HG03066 (cell line): ENCODE results near the gene NCBP2.

Experiments used
- ATAC-seq: cut with Tn5 transposase; IDR thresholded peaks from one replicate; pipeline ENCODE4 v1.9.1; 2021; ENCODE audit warnings: low read depth; ENCODE audit not compliant: unreplicated experiment

Gene NCBP2

DNA sequence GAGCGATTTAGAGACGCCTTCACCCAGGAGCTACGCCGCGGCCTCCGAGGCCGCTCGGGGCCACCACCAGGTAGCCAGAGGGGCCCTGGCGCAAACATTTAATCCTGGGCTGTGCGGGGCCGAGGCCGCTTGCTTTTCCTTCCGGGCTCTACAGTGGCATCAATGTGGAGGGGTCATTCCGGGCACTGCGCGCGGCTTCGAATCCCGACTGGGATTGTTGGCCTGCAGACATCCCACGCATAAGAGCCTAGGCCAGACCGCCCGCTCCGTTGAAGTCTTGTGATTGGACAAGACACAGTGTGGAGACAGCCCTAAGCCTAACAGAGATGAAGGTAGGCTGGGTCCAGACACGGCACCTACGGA, 568 bp upstream of the NCBP2 start:
- ATAC-seq = peak; percentile 8

DNA sequence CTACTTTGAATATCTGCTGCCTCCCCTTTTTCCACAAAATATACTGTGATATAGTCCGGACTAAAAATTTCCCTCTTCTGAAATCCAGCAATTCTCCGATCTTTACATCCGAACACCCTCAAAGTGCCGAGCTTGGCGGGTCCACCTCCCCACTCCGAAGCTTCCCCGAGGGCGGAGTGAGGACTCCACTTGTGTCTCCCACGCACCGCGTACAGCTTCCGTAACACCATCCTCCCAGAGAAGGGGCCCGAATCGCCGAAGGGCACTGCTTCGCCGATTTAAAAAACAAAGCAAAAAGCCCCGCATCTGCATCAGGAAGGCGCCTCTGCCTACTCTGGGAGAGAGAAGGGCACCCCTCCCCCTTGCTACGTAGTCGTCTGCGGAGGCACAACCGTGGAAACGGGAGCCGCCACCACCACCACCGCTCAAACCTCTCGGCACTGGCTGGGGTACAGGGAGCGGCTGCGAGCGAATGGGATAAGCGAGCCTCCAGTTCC, 551 bp downstream of the NCBP2 start:
- ATAC-seq = peak; percentile 31

DNA sequence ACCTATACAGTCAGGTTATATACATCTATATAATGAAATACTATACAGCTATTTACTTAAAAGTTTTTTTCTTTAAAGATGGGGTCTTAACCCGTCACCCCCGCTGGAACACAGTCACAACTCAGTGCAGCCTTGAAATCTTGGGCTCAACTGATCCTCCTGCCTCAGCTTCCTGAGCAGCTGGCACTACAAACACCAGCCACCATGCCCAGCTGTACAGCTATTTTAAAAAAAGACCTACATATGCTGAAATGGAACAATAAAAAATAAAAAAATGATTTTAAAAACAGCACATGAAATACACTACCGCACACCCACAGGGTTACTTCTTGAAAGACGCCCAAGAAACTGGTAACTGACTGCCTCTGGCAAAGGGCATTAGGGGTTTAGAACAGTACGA, 3.8 kb downstream of the NCBP2 start:
- ATAC-seq = no peak

DNA sequence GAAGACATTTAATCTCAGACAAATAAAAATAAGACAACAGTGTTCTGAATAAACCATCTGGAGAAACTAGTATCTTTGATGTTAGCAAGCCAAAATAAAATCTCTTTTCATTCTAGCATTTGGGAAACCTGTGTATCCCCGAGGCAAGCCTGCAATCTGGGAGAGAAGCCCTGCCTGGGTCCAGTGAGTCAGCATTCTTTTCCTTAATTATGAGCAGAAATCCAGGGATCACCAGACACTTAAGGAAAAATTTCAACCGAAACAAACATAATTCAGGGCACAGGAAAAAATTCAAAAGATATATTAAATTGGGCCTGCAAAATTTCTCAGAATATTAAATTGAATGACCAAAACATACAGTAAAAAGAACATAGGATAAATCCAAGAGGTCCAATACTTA, 4.2 kb downstream of the NCBP2 start:
- no peak for ATAC-seq

DNA sequence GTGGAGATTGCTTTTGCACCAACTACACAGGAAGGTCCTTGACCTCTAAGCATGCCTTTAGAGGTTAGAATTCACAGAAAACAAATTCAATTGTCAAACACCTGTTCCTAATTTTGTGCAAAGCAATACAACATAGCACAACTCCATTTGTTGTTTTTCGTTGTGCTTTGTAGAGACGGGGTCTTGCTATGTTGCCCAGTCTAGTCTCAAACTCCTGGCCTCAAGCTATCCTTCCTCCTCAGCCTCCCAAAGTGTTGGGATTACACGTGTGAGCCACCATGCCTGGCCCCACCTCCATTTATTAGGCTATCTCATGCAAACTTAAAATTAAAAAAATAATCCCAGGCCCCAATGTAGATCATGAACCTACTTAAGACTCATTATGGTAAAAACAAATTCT, 6.0 kb downstream of the NCBP2 start:
- no peak for ATAC-seq

DNA sequence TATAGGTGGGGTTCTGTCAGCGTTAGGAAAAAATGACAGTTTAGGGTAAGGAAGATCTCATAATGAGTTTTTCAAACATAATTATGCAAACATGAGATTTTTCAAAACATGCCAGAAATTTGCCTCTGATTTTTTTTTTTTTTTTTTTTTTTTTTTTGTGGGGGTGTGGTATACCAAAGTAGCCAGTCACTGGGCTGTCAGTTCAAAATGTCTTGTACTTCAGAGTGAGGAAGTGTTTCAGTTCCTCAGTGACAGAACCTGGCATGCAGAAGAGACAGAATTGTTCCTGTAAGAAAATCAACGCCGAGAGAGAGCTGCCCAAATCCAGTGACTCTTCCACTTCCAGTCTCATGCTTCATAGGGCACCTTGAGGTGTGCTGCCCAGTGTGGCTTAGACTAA, 9.7 kb downstream of the NCBP2 start:
- no peak for ATAC-seq

DNA sequence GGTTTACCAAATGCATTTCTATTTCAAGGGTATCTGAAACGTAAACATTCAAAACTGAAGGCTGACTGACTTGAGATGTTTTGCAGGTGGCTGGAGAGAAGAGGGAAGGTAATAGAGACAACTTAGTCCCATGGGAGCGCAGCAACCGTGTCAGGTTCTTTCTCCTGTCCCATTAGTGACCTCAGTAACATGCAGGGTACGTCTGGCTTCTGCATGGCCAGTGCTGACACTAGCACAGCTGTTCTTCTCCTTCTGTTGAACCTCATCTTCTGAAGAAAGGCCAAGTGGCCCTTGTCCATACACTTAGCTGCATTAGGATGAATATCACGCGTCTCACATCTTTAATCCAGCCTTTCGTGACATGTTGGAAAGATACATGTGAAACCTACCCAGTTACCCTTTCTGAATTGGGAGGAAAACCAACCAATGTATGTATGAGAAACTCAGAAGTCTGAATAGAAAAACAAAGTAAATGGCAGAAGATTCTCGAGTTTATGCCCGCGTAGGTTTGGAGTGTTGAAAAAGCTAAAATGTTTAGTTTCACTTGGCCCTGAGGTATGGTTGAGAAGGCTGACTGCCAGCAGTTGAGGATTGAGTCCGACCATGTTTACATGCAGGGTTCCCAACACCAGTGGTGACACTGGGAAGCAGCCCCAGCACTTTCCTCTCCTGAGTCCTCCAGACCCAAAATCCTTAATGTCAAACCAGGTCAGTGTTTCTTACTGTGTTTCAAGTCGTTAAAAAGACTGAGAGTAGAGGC, 10.3 kb downstream of the NCBP2 start:
- ATAC-seq = no peak

DNA sequence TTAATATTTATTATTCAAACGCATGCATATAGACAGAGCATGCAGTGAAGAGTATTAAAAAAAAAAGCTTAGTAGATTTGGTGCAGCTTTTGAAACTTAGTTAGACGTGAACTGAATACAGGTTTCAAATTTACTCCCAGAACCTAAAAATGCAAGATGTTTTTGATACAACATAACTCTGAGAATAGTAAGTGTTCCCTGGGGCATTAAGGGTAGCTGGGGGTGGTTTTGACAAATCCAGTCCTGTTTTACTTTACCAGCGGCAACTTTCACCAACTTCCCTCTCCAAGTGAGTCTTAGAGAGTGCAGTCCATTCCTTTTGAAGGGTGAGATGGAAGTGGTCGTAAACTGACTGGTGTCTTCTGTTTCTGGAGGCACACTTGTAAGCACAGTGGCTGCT, 11.2 kb downstream of the NCBP2 start:
- ATAC-seq = no peak

DNA sequence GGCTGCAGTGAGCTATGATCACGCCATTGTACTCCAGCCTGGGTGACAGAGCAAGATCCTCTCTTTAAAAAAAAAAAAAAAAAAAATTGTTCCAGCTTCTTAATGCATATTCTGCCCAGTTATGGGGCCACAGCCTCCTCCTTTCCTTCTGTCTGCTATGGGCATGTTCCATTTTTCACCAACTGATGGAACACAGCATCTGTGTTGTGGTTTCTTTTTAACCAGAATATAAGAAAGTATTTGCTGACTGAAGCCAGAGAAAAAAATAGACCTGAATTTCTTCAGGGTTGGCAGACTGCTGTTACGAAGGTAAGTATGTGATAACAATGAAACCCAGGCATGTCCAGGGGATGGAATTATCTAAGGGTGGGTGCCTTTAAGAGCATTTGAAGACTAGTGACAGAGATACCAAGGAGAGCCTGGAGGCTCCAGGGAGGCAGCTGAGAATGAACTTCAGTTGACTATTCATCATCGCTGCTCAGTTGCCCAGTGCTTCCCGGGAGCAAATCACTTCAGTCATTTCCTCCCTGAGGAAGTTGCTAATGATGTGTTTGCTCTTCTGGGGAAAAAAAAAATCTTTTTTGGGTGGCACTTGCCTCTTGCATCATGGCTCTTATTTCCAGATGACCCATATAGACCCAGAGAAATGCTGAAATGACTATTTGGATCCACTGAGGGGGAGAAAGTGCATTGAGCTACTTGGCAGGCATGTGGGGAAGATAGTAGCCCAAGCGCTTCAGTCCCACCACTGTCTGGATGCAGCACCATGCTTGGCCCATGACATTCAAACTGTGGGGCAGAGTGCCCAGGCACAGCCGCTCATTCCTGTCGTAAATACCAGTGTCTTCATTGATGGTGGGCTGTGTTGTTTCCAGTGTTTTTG, 14.5 kb downstream of the NCBP2 start:
- ATAC-seq = no peak

DNA sequence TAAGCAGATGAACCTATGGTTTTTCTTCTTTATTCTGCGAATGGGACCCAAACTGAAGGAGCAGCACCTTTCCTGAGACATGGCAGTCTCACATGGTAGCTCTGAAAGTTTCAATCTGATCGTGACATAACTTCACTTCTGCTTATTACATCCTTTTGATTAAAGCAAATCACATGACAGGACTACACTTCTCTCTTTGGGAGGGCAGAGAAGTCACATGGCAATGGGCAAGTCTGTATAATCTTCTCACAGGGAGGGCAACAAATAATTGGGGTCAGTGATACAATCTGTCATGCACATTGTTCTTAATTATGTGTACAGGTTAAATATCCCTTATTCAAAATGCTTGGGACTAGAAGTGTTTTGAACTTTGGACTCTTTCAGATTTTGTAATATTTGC, 21.6 kb downstream of the NCBP2 start:
- ATAC-seq = no peak

DNA sequence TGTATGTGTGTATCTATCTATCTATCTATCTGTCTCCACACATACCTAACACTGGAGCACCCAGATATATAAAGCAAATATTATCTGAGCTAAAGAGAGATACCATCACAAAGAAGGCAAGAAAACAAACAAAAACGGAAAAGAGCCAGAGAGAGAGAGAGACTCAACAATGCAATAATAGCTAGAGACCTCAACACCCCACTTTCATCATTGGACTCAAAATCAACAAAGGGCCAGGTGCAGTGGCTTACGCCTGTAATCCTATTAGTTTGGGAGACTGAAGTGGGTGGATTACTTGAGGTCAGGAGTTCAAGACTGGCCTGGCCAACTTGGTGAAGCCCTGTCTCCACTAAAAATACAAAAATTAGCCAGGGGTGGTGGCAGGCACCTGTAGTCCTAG, 23.4 kb downstream of the NCBP2 start:
- no peak for ATAC-seq

DNA sequence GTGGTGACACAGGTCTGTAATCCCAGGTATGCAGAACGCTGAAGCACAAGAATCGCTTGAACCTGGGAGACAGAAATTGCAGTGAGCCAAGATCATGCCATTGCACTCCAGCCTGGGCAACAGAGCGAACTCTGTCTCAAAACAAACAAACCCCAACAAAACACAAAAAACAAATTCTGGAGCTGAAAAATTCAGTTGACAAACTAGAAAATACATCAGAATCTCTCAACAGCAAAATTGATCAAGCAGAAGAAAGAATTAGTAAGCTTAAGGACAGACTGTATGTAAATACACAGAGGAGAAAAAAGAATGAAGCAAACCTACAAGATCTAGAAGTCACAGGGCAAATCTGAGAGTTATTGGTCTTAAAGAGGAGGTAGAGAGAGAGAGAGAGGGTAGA, 25.3 kb downstream of the NCBP2 start:
- no peak for ATAC-seq

DNA sequence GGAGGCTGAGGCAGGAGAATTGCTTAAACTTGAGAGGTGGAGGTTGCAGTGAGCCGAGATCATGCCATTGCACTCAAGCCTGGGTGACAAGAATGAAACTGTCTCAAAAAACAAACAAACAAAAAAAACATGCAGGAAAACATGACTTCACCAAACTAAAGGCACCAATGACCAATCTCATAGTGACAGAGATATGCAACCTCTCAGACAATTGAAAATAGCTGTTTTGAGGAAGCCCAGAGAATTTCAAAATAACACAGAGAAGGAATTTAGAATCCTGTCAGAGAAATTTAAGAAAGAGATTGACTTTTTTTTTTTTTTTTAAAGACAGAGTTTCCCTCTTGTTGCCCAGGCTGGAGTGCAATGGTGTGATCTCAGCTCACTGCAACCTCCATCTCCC, 26.1 kb downstream of the NCBP2 start:
- ATAC-seq = no peak

DNA sequence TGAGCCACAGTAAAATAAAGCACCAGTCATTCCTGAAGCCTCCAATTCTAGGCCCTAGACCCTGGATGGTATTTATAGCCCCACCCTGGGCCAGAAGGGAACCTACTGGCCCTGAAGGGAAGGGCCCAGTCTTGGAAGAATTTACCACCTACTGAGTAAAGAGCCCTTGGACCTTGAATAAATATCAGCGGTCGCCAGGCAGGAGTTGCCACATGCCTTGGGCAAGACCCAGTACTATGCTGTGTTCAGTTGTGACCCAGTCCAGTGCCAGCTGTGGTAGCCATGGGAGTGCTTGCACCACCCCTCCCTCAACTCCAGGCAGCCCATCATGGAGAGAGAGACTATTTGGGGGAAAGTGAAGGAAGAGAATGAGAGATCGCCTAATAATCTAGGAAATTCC, 27.0 kb downstream of the NCBP2 start:
- no peak for ATAC-seq

DNA sequence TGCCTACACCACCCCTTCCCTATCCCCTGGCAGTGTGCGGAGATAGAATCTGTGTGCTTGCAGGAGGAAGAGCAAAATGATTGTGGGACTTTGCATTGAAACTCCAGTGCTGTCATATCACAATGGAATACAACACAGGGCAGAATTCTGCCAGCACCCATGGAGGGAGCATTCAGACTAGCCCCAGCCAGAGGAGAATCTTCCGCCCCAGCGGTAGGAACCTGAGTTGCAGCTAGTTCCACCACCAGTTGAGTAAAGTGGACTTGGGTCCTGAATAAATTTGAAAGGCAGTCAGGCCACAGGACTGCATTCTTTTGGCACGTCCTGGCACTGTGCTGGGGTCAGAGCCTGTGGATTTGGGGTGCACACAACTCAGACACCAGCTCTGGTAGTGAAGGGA, 27.5 kb downstream of the NCBP2 start:
- ATAC-seq = no peak

DNA sequence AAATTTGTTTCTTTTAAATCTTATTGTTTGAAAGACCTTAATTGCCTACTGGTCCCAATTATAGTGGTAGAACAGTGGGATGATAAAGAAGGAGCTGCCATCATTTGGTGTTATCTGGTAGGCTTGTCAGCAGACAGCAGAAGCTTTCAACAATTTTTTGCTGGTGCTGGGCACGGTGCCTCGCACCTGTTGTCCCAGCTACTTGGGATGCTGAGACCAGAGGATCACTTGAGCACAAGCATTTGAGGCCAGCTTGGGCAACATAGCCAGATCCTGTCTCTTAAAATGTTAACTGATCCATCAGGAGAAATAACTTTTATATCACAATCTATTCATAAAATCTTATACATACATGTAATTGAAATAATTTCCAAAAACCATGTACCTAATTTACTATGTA, 38.6 kb downstream of the NCBP2 start:
- no peak for ATAC-seq

DNA sequence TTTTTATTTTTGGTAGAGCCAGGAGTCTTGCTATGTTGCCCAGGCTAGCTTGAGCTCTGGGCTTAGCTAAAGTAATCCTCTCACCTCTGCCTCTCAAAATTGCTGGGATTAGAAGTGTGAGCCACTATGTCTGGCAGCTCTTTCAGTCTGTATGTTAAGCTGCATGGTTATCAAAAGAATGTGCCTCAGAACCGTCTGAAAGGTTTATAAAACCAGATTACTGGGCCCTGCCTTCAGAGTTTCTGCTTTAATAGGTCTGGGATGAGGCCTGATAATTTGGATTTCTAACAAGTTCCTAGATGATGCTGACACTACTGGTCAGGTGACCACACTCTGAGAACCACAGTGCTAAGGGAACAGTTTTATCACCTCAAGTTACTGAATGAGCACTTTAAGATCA, 40.0 kb downstream of the NCBP2 start:
- ATAC-seq = no peak

DNA sequence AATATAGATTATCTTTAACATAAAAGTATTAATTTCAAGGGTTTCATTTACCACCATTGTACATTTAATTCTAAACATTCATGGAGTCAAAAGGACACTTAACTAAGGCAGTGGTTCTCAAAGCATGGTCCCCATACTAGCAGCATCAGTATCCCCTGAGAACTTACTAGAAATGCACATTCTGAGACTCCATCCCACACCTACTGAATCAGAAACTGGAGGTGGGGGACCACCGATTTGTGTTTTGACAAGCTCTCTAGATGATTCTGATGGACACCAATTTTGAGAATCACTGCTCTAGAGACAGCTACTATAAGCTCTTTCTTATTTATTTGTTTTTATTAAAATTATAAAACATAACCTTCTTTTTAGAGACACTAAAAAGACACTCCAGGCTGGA, 40.6 kb downstream of the NCBP2 start:
- no peak for ATAC-seq

DNA sequence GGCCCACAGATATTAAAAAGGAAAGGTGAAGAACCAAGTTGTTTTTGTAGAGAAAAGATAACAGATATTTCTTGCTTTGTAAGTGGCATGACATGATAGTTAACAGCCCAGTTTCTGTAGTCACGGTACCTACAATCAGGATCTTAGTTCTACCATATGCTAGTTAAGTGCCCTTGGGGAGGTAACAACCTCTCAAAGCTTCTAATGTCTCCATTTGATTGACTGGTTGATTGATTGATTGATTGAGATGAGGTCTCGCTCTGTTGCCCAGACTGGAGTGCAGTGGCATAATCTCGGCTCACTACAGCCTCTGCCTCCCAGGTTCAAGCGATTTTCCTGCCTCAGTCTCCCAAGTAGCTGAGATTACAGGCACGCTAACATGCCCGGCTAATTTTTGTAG, 46.1 kb downstream of the NCBP2 start:
- no peak for ATAC-seq

DNA sequence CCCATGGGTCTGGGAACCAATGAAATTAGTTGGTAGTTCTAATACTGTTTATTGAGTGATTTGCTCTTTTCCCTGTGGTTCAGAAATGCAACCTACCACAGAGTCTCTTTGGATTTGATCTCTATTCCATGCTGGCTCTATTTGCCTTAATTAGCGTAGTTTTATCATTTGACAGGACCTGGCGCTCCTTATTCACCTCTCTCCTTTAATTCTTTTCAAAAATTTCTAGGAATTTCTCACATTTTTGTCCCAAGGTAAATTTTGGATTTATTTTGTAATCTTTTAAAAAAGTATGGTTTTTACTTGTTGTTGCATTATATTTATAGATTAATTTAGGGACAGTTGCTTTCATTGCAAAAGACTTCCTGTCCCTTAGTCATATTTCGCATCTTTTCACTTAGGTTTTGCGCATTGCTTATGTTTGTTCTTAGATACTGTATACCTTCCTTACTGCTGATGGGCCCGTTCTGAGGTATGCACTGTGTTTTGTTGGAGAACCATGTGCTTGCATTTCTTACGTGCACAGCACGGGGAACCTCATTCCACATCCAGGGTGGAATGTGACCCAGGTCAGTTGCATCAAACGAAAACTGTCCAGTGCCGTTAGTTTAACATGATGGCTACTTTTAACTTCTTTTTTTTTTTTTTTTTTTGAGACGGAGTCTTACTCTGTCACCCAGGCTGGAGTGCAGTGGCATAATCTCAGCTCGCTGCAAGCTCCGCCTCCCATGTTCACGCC, 47.6 kb downstream of the NCBP2 start:
- ATAC-seq = no peak
